HG03066 (cell line): Measurements from ENCODE around the gene DUSP2.

Source experiments
- ATAC-seq: cut with Tn5 transposase; IDR thresholded peaks from one replicate; pipeline ENCODE4 v1.9.1; 2021; ENCODE audit warnings: low read depth; ENCODE audit not compliant: unreplicated experiment

Gene DUSP2

DNA sequence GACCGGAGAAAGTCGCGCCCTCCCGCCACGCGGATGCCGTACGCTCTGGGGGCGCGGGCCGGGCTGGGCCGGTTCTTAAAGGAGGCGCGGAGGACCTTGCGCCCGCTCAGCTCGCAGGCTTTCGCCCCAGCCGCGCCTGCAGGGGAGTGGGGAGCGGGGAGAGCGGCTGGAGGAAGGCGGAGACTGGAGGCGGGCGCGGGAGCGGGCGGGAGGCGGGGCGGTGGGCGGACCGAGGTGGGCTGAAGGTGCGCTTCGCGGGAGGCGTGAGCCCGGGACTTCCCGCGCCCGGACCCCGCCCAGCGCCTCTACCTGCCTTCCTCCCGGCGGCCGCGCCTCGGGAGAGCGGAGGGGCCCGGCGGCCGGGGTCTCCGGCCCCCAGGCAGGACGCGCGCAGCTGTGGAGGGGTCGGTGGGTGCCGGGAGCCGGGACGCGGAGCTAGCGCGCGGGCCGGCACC is 28.8 kb downstream of the DUSP2 start, which contains the start of gene ADRA2B:
TSS of gene ADRA2B (minus strand) at position 148 of the 455 bp plus-strand sequence. CDS start 422 bp downstream, outside the sequence.
- ATAC-seq: peak; percentile 32

GRCh38 chr2:96115631-96116423 is 29.4 kb downstream of the DUSP2 start:
- no peak for ATAC-seq

DNA sequence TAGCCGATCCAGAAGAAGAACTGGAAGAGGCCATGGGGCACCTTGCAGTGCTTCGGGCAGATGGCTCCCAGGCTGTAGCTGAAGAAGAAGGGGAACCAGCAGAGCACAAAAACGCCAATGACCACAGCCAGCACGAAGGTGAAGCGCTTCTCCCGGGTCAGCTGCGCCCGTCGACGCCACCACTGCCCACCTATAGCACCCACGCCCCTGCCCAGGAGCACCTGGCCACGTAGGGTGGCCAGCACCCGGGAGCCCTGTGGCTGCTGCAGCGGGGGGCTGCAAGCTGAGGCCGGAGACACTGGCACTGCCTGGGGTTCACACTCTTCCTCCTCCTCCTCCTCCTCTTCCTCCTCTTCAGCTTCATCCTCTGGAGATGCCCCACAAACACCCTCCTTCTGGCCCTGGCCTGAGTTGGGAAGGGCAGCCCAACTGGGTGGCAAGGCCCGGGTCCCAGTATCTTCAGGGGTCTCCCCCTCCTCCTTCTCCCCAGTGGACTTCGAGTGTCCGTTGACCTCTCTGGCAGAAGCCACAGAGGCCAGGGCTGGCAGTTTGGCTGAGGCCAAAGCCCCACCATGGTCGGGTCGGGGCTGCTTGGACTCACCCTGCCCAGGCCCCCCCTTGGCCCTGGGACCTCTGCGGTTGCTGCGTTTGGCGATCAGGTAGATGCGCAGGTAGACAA is 30.2 kb downstream of the DUSP2 start:
- no peak for ATAC-seq

DNA sequence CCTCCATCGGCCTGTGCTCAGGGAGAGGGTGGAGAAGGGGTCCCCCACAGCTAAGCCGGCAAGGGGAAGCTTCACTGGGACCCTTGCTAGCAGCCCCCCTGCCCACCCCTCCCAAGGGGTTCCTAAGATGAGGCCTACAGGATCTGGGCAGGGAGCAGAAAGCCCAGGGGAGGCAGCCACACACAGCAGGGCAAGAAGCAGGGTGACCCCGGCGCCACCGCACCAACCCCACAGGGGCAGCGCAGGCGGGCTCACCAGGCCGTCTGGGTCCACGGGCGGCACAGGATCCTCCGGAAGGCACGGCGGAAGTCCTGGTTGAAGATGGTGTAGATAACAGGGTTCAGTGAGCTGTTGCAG is 30.7 kb downstream of the DUSP2 start:
- ATAC-seq: no peak

DNA sequence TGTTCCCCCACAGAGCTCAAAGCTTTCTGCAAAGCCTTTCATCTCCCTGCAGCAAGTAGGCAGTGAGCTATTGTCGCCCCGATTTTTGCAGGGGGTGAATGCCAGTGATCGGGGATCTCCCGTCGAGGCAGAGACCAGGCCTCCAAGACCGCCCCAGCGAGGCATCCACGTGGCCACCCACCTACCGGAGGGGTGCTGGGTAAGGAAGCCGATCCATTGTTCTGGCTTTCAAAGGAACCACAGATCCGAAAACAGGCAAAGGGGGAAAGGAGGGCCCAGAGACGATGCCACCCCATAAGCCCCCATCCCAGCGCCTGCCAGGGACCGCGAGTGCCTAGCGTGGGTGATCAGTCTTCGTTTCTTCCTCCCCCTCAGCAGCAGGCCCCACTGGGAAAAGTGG is 31.3 kb downstream of the DUSP2 start:
- no peak for ATAC-seq

- no peak for ATAC-seq
Measured at GRCh38 chr2:96113367-96113677, 31.9 kb downstream of the DUSP2 start.

DNA sequence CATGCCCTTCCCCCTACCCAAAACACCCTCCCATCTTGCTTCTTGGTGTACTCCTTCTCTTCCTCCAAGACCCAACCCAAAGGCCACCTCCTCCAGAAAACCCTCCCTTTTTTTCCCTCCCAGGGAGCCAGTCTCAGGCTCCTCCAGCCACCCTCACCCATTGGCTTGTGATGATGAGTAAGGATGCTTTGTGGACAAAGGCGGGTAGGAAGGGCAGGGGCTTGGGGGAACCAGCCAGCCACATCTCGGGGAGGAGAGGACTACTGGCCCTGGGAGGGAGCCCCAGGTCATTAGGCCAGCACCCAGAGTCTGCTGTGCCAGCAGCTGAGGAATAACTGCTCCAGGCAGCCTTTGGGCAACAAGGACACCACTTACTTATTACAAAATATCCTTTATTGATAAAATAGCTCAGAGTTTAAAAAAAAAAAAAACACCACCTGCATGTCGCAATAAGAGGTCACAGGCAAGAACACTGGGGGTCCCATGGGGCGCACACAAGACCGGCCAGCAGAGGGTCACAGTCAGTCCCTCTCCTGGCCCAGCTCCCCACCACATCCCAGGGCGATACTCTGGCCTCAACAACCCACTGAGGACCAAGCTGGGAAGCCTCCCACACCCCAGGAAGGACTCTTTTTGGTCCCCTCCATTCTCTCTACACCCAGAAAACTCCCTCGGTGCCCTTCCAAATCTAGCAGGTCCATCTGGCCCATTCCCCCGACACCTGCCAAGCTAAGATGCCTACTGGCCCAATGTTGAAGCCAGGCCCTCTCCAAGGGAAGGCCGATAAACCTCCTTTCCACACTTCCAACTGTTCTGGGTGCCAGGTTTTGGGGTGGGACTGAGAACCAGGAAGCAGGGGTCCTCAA is 32.5 kb downstream of the DUSP2 start:
- ATAC-seq: no peak

DNA sequence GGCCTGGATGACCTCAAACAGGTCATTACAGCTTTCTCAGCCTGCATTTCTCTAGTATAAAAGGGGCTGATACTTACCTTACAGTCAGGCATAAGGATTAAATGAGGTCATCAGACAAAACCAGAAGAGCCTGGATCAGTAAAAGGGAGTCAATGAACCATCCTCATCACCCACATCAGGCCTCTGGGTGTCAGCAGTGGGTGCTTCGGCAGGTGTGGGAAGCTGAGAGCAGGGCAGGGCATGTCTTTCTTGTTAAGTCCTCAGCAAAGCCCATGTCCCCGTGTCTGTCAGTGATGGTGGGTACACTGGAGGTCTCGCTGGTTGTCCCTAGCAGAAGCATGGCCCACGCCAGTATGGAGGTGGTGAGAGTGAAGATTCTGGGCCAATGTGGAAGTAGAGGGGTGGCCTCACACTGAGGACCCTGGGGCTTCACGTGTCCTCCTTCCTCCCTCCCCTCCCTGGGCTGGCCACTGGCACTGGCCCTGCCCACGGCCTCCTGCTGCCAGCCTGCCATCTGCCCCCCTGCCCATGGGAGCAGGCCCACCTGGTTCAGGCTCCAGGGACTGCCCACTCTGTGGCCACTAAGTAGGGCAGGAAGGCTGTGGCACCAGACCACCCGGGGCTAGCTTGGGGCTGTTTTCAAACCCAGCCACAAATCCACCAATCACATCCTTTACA is 33.3 kb downstream of the DUSP2 start:
- no peak for ATAC-seq

GRCh38 chr2:96111257-96111640 is 34.0 kb downstream of the DUSP2 start:
- ATAC-seq: no peak

DNA sequence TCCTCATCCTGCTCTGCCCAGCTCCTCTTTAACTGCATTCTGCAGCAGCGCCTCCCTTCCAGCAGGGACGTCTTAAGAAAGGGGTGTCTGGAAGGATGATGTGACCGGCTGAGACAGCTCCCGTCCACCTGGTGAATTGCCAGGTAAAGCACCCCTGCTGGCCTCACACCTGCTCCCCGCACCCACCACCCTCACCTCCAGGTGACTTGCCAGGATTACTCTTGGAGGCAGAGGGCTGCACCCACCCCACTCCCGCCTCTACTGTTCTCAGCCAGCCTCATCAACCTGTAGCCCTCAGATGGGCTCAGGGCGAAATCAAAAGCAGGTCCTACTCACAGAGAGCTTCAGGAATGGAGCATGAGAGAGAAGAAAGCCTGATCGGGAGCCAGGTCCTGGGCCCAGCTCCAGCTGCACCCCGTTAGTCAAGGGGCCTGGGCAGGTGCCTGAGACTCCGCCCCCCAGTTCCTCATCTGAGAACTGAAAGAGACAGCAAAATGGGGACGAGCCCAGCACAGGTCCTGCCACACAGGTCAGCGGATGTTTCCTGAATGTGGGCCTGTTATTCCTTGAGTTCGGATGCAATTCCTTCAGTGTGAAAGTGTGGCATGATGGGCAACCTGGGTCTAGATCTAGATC is 34.5 kb downstream of the DUSP2 start:
- no peak for ATAC-seq

DNA sequence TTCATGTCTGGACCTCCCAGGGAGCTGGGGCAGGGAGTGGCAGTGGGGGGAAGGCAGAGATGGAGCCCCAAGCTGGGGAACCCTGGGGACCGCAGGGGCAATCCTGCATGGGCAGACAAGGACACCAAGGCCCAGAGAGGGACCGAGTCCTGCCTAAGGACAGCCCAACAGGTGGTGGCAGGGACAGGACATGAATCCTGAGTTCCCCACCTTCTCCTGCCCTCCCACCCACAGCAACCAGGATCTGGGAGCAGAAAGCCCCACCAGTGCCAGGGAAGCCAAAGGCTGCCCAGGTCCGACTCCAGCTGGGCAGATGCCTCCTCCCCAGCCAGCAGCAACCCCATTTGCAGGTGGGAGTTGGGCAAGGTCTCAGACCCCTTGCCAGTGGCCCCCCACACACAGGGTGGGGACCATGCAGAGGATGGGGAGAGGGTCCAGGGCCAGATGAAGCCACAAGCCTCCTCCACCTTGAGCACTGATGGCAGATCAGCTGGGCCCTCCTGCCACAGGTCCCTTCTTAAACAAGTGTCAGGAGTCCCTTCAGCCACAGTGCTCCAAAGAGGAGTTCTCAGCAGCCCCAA is 35.2 kb downstream of the DUSP2 start:
- ATAC-seq: no peak

DNA sequence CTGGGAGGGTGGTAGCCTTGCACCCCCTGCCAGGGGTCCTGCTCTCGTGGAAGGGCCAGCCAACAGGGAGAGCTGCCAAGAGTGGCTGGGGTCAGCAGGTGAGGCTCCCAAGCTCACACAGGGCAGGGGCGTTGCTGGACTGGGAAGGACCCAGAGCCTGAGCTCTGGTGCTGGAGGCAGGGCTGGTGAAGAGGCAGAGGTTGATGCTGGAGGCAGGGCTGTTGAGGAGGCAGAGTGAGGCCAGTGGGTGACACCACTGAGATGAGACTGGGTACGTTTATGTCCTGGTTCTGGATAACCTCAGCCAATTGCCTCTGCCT is 35.9 kb downstream of the DUSP2 start:
- ATAC-seq: no peak

DNA sequence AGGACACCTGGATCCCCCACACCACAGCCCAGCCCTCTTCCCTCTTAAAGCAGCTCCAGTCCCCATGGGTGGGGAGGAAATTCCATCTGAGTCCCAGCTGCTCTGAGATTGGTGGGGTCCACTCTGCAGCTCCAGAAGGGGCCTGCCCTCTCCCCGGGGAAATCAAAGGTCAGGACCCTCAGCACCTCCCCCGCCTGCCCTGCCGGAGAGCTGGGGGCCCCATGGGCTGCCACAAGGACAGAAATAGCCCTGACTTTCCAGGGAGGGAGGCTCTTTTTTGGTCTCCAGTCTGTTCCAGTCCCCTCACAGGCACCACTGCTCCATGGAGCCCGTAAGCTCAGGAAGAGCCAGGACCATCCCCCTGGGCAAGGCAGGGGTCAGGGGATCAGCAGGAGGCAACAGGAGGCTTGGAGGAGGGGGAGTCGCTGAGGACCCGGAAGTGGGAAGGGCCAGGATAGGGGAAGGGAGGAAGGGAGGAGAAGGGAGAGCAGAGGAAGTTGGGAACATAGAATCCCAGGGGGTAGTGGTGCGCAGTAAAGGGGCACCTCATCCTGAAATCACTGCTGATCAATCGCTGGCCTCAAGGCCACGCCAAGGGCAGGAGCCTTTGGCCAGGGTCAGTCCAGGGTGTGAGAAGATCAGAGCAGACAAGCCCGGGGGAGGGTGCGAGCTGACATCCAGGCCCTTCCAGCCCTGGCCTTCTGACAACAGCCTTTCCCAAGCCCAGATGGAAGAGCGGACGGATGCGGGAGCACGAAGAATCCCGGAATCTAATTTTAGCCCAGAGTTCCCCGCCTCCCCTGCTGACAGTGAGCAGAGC is 36.5 kb downstream of the DUSP2 start:
- ATAC-seq: no peak

GRCh38 chr2:96108151-96108540 is 37.1 kb downstream of the DUSP2 start:
- no peak for ATAC-seq

GRCh38 chr2:96107708-96108065 is 37.6 kb downstream of the DUSP2 start:
- no peak for ATAC-seq

DNA sequence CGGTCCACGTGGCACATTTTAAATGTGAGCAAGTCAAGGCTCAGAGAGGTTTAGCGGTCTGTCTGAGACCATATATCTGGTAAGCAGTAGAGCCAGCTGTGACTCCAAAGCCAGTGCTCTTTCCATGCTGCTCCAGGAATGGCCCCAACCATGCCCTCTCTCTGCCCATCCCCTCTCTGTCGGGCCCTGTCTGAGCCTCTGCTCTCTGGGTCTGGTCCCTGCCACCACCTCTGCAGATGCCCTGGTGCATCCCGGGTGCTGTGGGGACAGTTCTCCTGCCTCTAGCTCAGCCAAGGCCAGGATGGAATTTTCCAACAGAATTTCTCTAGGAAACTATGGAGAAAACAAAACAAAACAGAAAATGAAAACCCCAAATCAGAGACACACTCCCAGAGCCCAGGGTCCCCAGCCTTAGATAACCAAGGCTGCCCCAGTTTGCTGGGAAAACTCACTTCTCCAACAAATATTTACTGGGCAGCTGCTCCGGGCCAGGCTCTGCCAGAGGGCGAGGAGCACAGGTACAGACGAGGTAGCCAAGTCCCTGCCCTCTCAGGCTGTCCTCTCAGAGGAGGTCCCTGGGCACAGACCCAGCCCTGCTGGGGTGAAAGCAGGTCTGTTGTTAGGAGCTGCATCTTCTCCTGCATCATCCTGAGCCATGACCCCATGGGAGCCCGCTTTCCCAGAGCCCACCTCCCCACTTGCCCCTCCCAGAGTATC is 38.1 kb downstream of the DUSP2 start:
- ATAC-seq: no peak

- ATAC-seq: no peak
Measured at GRCh38 chr2:96105994-96106715, 39.1 kb downstream of the DUSP2 start.
